ENCODE measurements around the gene DES. TPM values are rescaled to one million over a fixed set of nuclear protein-coding genes. Genes with fewer than 3 reads are reported as not detected.

The DES gene
- total RNA-seq (2022; extraction: Qiagen RNA extraction; ENCODE audit: low read depth): 0.27 to 0.84 TPM (median 0.43 TPM) in 5 replicates

DNA sequence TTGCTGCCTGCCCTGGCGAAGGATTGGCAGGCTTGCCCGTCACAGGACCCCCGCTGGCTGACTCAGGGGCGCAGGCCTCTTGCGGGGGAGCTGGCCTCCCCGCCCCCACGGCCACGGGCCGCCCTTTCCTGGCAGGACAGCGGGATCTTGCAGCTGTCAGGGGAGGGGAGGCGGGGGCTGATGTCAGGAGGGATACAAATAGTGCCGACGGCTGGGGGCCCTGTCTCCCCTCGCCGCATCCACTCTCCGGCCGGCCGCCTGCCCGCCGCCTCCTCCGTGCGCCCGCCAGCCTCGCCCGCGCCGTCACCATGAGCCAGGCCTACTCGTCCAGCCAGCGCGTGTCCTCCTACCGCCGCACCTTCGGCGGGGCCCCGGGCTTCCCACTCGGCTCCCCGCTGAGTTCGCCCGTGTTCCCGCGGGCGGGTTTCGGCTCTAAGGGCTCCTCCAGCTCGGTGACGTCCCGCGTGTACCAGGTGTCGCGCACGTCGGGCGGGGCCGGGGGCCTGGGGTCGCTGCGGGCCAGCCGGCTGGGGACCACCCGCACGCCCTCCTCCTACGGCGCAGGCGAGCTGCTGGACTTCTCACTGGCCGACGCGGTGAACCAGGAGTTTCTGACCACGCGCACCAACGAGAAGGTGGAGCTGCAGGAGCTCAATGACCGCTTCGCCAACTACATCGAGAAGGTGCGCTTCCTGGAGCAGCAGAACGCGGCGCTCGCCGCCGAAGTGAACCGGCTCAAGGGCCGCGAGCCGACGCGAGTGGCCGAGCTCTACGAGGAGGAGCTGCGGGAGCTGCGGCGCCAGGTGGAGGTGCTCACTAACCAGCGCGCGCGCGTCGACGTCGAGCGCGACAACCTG is at the start of gene DES:
TSS of gene DES (plus strand) at position 223 of the 857 bp plus-strand sequence. CDS start at position 309, 86 bp downstream.

DNA sequence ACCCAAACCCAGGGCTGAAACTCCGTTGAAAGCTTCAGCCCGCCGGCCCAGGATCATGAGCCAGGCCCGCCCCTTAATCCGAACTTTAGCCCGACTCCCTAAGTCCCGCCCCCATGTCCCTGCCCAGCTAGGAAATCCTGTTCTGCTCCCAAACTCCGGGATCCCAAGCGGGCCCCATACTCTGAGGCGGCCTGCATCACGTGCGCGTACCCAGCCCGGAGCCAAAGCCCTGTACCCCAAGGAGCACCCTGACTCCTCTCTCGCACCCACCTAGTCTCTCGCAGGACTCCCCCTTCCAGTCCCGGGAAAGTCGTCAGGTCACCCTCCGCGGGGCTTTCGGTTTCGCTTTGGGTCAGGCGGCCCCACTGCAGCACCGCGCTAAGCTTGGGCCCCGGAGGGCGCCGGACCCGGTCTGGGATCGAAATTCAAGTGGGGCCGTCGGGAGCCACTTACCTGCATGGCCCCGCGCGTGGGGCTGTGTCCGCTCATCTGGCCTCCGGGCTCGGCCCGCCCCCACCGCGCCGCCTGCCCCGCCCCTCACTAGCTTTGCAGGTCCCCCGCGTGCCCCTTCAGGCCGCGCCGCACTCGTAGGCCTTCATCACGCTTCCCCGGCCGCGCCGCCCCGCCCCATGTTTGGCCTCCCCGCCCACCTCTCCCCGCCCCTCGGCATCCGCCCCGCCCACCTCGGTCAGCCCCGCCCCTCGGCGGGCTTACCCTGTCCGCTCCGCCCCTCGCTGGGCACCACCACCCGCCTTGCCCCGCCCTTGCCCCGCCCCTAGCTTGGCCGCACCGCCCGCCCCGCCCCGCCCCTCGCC is 30.7 kb upstream of the DES start, which contains the start of gene DNPEP:
TSS of gene DNPEP (minus strand) at position 607 of the 815 bp plus-strand sequence. CDS start at position 489, 118 bp downstream.

DNA sequence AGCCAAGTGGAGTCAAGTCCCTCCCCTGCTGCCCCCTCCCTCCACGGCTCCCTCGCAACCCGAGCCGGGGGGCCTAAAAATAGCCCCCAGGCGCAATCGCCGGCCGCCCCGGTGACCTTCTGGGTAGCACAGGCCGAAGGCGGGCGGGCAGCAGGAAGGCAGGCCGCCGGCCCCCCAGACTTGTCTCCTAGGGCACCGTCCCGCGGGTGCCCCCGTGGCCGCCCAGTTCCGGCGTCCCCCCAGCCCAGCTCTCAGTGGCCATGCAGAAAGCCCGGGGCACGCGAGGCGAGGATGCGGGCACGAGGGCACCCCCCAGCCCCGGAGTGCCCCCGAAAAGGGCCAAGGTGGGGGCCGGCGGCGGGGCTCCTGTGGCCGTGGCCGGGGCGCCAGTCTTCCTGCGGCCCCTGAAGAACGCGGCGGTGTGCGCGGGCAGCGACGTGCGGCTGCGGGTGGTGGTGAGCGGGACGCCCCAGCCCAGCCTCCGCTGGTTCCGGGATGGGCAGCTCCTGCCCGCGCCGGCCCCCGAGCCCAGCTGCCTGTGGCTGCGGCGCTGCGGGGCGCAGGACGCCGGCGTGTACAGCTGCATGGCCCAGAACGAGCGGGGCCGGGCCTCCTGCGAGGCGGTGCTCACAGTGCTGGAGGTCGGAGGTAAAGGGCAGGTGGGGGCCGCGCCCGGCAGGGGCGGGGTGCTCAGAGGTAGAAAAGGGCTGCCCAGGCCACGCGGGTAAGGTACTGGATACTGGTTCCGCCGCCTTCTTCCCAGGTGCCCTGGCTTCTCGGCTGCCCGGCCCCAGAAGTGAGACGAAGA is 16.7 kb downstream of the DES start, which contains the start of gene SPEG:
TSS of gene SPEG (plus strand) at position 126 of the 808 bp plus-strand sequence. CDS start at position 261, 135 bp downstream.

Other genes starting within 250 kb of the DES start
- gene SLC23A3, start 248.3 kb upstream of the DES start, total RNA-seq (2022; extraction: Qiagen RNA extraction; ENCODE audit: low read depth): 0.39 to 1.6 TPM (median 0.51 TPM) in 5 replicates
- 37.6 to 45.1 TPM (median 44.4 TPM) in 5 replicates for gene CNPPD1, start 241.5 kb upstream of the DES start, total RNA-seq (2022; extraction: Qiagen RNA extraction; ENCODE audit: low read depth)
- 55.8 to 83.6 TPM (median 80.0 TPM) in 5 replicates for gene RETREG2, start 240.1 kb upstream of the DES start, total RNA-seq (2022; extraction: Qiagen RNA extraction; ENCODE audit: low read depth)
- 16.4 to 22.1 TPM (median 21.8 TPM) in 5 replicates for gene ZFAND2B, start 211.6 kb upstream of the DES start, total RNA-seq (2022; extraction: Qiagen RNA extraction; ENCODE audit: low read depth)
- gene ABCB6, start 199.4 kb upstream of the DES start, total RNA-seq (2022; extraction: Qiagen RNA extraction; ENCODE audit: low read depth): 19.6 to 34.4 TPM (median 31.2 TPM) in 5 replicates
- 38.5 to 47.2 TPM (median 43.3 TPM) in 5 replicates for gene ATG9A, start 188.7 kb upstream of the DES start, total RNA-seq (2022; extraction: Qiagen RNA extraction; ENCODE audit: low read depth)
- 12.4 to 16.6 TPM (median 16.2 TPM) in 5 replicates for gene ANKZF1, start 188.6 kb upstream of the DES start, total RNA-seq (2022; extraction: Qiagen RNA extraction; ENCODE audit: low read depth)
- gene GLB1L, start 172.9 kb upstream of the DES start, total RNA-seq (2022; extraction: Qiagen RNA extraction; ENCODE audit: low read depth): 5.0 to 6.7 TPM (median 6.3 TPM) in 5 replicates
- 26.4 to 32.1 TPM (median 29.5 TPM) in 5 replicates for gene STK16, start 172.9 kb upstream of the DES start, total RNA-seq (2022; extraction: Qiagen RNA extraction; ENCODE audit: low read depth)
- 0.13 to 0.34 TPM (median 0.19 TPM) in 3 of 5 replicates, not detected in the others for gene TUBA4B, start 165.1 kb upstream of the DES start, total RNA-seq (2022; extraction: Qiagen RNA extraction; ENCODE audit: low read depth)
- 273 to 385 TPM (median 299 TPM) in 5 replicates for gene TUBA4A, start 164.5 kb upstream of the DES start, total RNA-seq (2022; extraction: Qiagen RNA extraction; ENCODE audit: low read depth)
- 30.0 to 40.2 TPM (median 38.3 TPM) in 5 replicates for gene DNAJB2, start 139.0 kb upstream of the DES start, total RNA-seq (2022; extraction: Qiagen RNA extraction; ENCODE audit: low read depth)
- 0.95 to 1.9 TPM (median 1.5 TPM) in 5 replicates for gene PTPRN, start 109.0 kb upstream of the DES start, total RNA-seq (2022; extraction: Qiagen RNA extraction; ENCODE audit: low read depth)
- not detected in 5 replicates for gene RESP18, start 85.6 kb upstream of the DES start, total RNA-seq (2022; extraction: Qiagen RNA extraction; ENCODE audit: low read depth)
- 54.9 to 67.6 TPM (median 60.7 TPM) in 5 replicates for gene DNPEP, start 30.5 kb upstream of the DES start, total RNA-seq (2022; extraction: Qiagen RNA extraction; ENCODE audit: low read depth)
- 5.4 to 12.9 TPM (median 8.1 TPM) in 5 replicates for gene SPEG, start 16.5 kb downstream of the DES start, total RNA-seq (2022; extraction: Qiagen RNA extraction; ENCODE audit: low read depth)
- 32.5 to 37.9 TPM (median 36.2 TPM) in 5 replicates for gene GMPPA, start 80.5 kb downstream of the DES start, total RNA-seq (2022; extraction: Qiagen RNA extraction; ENCODE audit: low read depth)
- gene ASIC4, start 96.1 kb downstream of the DES start, total RNA-seq (2022; extraction: Qiagen RNA extraction; ENCODE audit: low read depth): 0.11 to 0.15 TPM (median 0.14 TPM) in 3 of 5 replicates, not detected in the others
- 19.1 to 31.8 TPM (median 29.2 TPM) in 5 replicates for gene CHPF, start 125.4 kb downstream of the DES start, total RNA-seq (2022; extraction: Qiagen RNA extraction; ENCODE audit: low read depth)
- 0.55 to 1.5 TPM (median 0.94 TPM) in 5 replicates for gene TMEM198, start 125.7 kb downstream of the DES start, total RNA-seq (2022; extraction: Qiagen RNA extraction; ENCODE audit: low read depth)
- 16.6 to 22.3 TPM (median 20.4 TPM) in 5 replicates for gene OBSL1, start 153.2 kb downstream of the DES start, total RNA-seq (2022; extraction: Qiagen RNA extraction; ENCODE audit: low read depth)
- gene INHA, start 153.9 kb downstream of the DES start, total RNA-seq (2022; extraction: Qiagen RNA extraction; ENCODE audit: low read depth): 0.18 to 0.47 TPM (median 0.36 TPM) in 5 replicates
- gene STK11IP, start 179.5 kb downstream of the DES start, total RNA-seq (2022; extraction: Qiagen RNA extraction; ENCODE audit: low read depth): 14.2 to 17.9 TPM (median 17.6 TPM) in 5 replicates
- gene SLC4A3, start 209.3 kb downstream of the DES start, total RNA-seq (2022; extraction: Qiagen RNA extraction; ENCODE audit: low read depth): 2.0 to 3.4 TPM (median 3.0 TPM) in 5 replicates